GM18861 (cell line): ENCODE results near the gene CPPED1.

ENCODE experiments used
- ATAC-seq: cut with Tn5 transposase; IDR thresholded peaks from one replicate; pipeline ENCODE4 v1.9.1; 2021; ENCODE audit not compliant: unreplicated experiment

The CPPED1 gene

GRCh38 chr16:12688951-12689850, 114.5 kb downstream of the CPPED1 start:
- ATAC-seq = no peak

DNA sequence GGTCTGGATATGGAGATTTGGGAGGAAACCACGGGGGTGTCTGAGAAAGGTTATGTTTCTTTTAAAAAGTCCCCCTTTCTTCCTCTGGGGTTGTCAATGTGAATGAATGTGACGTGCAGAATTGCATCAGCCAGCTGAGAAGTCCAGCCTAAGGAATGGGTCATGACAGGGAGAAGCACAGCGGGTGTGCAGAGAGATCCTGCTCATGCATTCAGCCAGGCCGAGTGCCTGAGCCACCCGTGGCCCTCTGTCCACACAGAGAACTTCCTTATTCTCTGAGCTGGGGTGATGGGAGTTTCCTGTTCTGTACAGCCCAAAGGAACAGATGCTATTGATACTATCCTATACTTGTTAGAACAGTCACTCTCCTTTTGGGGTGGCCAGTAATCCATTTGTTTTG, 117.9 kb downstream of the CPPED1 start:
- no peak for ATAC-seq

- ATAC-seq = no peak
Measured at GRCh38 chr16:12682432-12683165, 121.1 kb downstream of the CPPED1 start.

GRCh38 chr16:12681653-12682052, 122.0 kb downstream of the CPPED1 start:
- no peak for ATAC-seq

GRCh38 chr16:12680531-12680930, 123.2 kb downstream of the CPPED1 start:
- ATAC-seq = no peak

- no peak for ATAC-seq
Measured at GRCh38 chr16:12679660-12680272, 123.9 kb downstream of the CPPED1 start.

- ATAC-seq = no peak
Measured at GRCh38 chr16:12678983-12679382, 124.7 kb downstream of the CPPED1 start.

- ATAC-seq = no peak
Measured at GRCh38 chr16:12677502-12677901, 126.2 kb downstream of the CPPED1 start.

DNA sequence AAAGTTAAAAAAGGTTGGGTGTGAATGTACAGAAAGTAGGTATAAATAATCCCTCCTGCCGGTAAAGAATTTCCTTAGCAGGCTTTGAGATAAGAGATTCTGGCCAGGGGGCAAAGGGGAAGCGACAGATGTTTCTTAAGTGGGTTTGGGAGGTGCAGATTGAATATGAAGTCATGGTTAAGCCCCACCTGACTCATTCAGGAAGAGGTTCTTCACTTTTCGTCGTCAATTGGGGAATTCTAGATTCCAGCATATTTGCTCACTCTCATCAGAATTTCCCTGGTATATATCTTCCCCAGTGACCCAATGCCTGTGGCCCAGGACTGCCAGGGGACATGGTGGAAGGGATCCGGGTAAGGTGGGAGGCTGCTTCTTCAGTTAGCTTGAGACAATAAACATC, 127.8 kb downstream of the CPPED1 start:
- no peak for ATAC-seq

GRCh38 chr16:12675046-12675445, 128.6 kb downstream of the CPPED1 start:
- no peak for ATAC-seq

GRCh38 chr16:12674524-12674923, 129.2 kb downstream of the CPPED1 start:
- no peak for ATAC-seq

- ATAC-seq = no peak
Measured at GRCh38 chr16:12674071-12674470, 129.6 kb downstream of the CPPED1 start.

DNA sequence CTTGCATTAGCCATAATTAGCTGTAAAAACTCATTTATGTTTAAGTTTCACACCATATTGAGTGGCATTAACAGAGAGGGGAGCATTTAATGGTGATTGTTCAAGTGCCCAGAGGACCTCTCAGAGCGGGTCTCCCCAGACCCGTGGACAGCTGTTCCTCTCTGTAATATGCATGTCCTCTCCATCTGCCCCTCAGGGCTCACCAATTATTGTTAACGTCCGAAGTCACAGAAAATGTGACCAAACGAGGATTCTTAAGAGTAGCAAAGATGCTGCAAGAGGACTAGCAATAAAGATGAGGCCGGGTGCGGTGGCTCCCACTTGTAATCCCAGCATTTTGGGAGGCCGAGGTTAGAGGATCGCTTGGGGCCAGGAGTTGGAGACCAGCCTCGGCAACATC, 130.2 kb downstream of the CPPED1 start:
- no peak for ATAC-seq

DNA sequence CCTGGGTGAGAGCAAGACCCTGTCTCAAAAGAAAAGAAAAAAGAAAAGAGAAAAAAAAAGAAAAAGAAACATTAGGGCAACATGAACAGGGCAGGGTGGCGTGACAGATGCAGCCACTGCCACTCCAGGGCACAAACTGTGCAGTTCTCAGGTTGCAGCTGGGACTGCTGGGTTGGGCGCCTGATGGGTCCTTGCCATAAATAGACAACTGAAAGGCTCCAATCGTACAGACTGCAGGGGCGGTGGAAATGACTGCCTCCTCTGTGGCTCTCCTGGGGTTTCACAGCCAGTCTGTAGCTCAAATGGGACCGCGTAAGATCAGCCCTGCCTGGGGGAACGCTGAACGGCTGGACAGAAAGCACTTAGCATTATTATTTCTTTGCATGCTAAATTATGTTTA, 130.7 kb downstream of the CPPED1 start:
- ATAC-seq = no peak

- no peak for ATAC-seq
Measured at GRCh38 chr16:12669908-12670307, 133.8 kb downstream of the CPPED1 start.

DNA sequence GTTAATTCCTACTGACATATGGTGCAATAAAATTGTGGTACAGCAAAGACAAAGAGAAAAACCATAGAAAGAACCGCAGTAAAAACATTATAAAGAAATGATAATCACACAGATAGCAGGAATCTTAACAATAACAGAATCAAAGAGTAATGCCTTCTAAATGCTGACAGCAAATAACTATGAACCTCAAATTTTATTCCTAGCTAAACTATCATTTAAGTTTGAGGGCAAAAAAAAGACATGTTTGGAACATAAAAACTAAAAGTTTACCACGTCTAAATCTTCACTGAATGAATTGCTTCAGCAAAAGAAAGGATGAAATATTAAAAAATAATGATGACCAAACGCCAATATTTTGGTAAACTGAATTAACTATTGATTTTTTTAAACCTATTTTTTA, 135.8 kb downstream of the CPPED1 start:
- ATAC-seq = no peak

GRCh38 chr16:12664164-12664733, 139.4 kb downstream of the CPPED1 start:
- ATAC-seq = no peak

DNA sequence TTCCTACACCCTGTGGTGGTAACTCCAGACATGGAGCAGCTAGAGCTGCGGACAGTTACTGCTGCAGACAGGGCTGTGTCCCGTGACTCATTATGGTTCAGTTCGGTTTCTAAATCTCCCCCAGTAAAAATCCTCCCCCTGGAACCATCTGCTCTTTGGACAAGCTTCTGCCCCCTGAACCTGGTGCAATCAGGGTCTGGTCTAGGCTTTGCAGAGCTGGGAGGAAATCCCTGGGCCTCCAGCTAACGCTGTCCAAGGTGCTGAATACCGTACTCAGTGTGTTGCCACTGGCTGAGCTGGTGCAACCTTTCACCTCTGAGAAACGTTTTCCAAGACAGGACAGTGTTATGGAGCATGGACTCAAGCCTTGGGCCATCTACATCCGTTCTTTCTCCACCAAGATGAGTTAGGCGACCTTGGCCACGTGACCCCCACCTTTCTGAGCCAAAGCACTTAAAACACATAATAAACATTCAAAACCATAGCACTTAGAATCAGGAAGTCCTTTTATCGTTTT, 142.0 kb downstream of the CPPED1 start:
- ATAC-seq = no peak

- ATAC-seq = no peak
Measured at GRCh38 chr16:12659871-12660270, 143.8 kb downstream of the CPPED1 start.

- ATAC-seq = no peak
Measured at GRCh38 chr16:12658506-12658905, 145.2 kb downstream of the CPPED1 start.

- ATAC-seq = no peak
Measured at GRCh38 chr16:12655537-12655936, 148.2 kb downstream of the CPPED1 start.
